ENCODE measurements around the gene ATN1.

Gene ATN1

GRCh38 chr12:6953442-6954315 lies 25.9 kb downstream of the ATN1 start:
- H3K9me3 Mint-ChIP-seq: no peaks in the 10 kb centered on the region
- peaks cover 41% of the 10 kb centered on the region for H3K36me3 Mint-ChIP-seq

GRCh38 chr12:6954316-6955107 lies 26.8 kb downstream of the ATN1 start:
- Mint-ChIP-seq H3K27me3 (no peaks in the 10 kb centered on the region), H3K36me3 (peaks cover 46% of the 10 kb centered on the region), H3K4me3 (peak overlapping the region; percentile 99), H3K9me3 (no peaks in the 10 kb centered on the region), H3K27ac (peak overlapping the region; percentile 98), H3K4me1 (peaks cover 72% of the 10 kb centered on the region)

More at GRCh38 chr12:6953442-6954315, 25.9 kb downstream of the ATN1 start:
- Mint-ChIP-seq H3K4me1 (peaks cover 72% of the 10 kb centered on the region), H3K27ac (peak overlapping the region; percentile 98), H3K4me3 (peak overlapping the region; percentile 99), H3K27me3 (no peaks in the 10 kb centered on the region)

GRCh38 chr12:6955108-6956020 lies 27.6 kb downstream of the ATN1 start:
- peaks cover 69% of the 10 kb centered on the region for H3K4me1 Mint-ChIP-seq
- peak overlapping the region; percentile 98 for H3K27ac Mint-ChIP-seq
- H3K36me3 Mint-ChIP-seq: peaks cover 46% of the 10 kb centered on the region

GRCh38 chr12:6956021-6956727 lies 28.4 kb downstream of the ATN1 start:
- Mint-ChIP-seq H3K4me3 (peak overlapping the region; percentile 99), H3K4me1 (peaks cover 70% of the 10 kb centered on the region), H3K36me3 (peaks cover 47% of the 10 kb centered on the region), H3K27ac (peak overlapping the region; percentile 89), H3K27me3 (no peaks in the 10 kb centered on the region), H3K9me3 (no peaks in the 10 kb centered on the region)

More at GRCh38 chr12:6955108-6956020, 27.6 kb downstream of the ATN1 start:
- Mint-ChIP-seq H3K4me3 (peak overlapping the region; percentile 99), H3K27me3 (no peaks in the 10 kb centered on the region), H3K9me3 (no peaks in the 10 kb centered on the region)

- H3K36me3 Mint-ChIP-seq: peaks cover 53% of the 10 kb centered on the region
- no peaks in the 10 kb centered on the region for H3K9me3 Mint-ChIP-seq
- peaks cover 80% of the 10 kb centered on the region for H3K4me1 Mint-ChIP-seq
- H3K27ac Mint-ChIP-seq: peak overlapping the region; percentile 99
- H3K4me3 Mint-ChIP-seq: peak overlapping the region; percentile 99
- H3K27me3 Mint-ChIP-seq: no peaks in the 10 kb centered on the region
Observed at GRCh38 chr12:6957151-6957701, 29.5 kb downstream of the ATN1 start.

- peak overlapping the region; percentile 99 for H3K27ac Mint-ChIP-seq
- peaks cover 87% of the 10 kb centered on the region for H3K4me1 Mint-ChIP-seq
- H3K9me3 Mint-ChIP-seq: no peaks in the 10 kb centered on the region
- H3K36me3 Mint-ChIP-seq: peaks cover 46% of the 10 kb centered on the region
- peak overlapping the region; percentile 95 for H3K4me3 Mint-ChIP-seq
- no peaks in the 10 kb centered on the region for H3K27me3 Mint-ChIP-seq
Observed at GRCh38 chr12:6957741-6958608, 30.2 kb downstream of the ATN1 start.

- Mint-ChIP-seq H3K4me1 (peaks cover 87% of the 10 kb centered on the region), H3K27me3 (no peaks in the 10 kb centered on the region), H3K27ac (peak overlapping the region; percentile 99), H3K4me3 (peak overlapping the region; percentile 95), H3K9me3 (no peaks in the 10 kb centered on the region), H3K36me3 (peaks cover 43% of the 10 kb centered on the region)
Observed at GRCh38 chr12:6958609-6959057, 30.9 kb downstream of the ATN1 start.

GRCh38 chr12:6959058-6959804 lies 31.5 kb downstream of the ATN1 start:
- Mint-ChIP-seq H3K27me3 (no peaks in the 10 kb centered on the region), H3K4me1 (peaks cover 84% of the 10 kb centered on the region), H3K4me3 (peak overlapping the region; percentile 95), H3K36me3 (peaks cover 38% of the 10 kb centered on the region), H3K9me3 (no peaks in the 10 kb centered on the region), H3K27ac (peak overlapping the region; percentile 99)

- Mint-ChIP-seq H3K9me3 (no peaks in the 10 kb centered on the region), H3K27me3 (no peaks in the 10 kb centered on the region), H3K36me3 (peaks cover 33% of the 10 kb centered on the region), H3K4me3 (peak overlapping the region; percentile 95), H3K27ac (peak overlapping the region; percentile 99), H3K4me1 (peaks cover 84% of the 10 kb centered on the region)
Observed at GRCh38 chr12:6959805-6960592, 32.2 kb downstream of the ATN1 start.

GRCh38 chr12:6960593-6961277 lies 33.0 kb downstream of the ATN1 start:
- Mint-ChIP-seq H3K36me3 (peaks cover 35% of the 10 kb centered on the region), H3K4me1 (peaks cover 84% of the 10 kb centered on the region), H3K4me3 (peak overlapping the region; percentile 84), H3K27me3 (no peaks in the 10 kb centered on the region), H3K27ac (peak overlapping the region; percentile 97), H3K9me3 (no peaks in the 10 kb centered on the region)

GRCh38 chr12:6961278-6961694 lies 33.5 kb downstream of the ATN1 start:
- H3K9me3 Mint-ChIP-seq: no peaks in the 10 kb centered on the region
- peak overlapping the region; percentile 97 for H3K27ac Mint-ChIP-seq
- peak overlapping the region; percentile 84 for H3K4me3 Mint-ChIP-seq
- H3K4me1 Mint-ChIP-seq: peaks cover 81% of the 10 kb centered on the region
- no peaks in the 10 kb centered on the region for H3K27me3 Mint-ChIP-seq
- peaks cover 33% of the 10 kb centered on the region for H3K36me3 Mint-ChIP-seq
